Stimulated activated CD8-positive, alpha-beta memory T cell treated with anti-CD3 and anti-CD28 coated beads, Interleukin-2, amount 100 ng/mL, for 1 hour (primary cell): ENCODE measurements around the gene REEP1.
"Not testable (repeated sequence)": the region's sequence is repeated elsewhere in the genome, so short reads cannot be mapped to it uniquely, and the experiment has no call there.

Experiments
- DNase-seq, 2 donors: peaks; one replicate each; pipeline ENCODE4 v3.0.0-alpha.2; 2020; ENCODE audit warnings: low read depth in 2 of 2

REEP1 gene

DNA sequence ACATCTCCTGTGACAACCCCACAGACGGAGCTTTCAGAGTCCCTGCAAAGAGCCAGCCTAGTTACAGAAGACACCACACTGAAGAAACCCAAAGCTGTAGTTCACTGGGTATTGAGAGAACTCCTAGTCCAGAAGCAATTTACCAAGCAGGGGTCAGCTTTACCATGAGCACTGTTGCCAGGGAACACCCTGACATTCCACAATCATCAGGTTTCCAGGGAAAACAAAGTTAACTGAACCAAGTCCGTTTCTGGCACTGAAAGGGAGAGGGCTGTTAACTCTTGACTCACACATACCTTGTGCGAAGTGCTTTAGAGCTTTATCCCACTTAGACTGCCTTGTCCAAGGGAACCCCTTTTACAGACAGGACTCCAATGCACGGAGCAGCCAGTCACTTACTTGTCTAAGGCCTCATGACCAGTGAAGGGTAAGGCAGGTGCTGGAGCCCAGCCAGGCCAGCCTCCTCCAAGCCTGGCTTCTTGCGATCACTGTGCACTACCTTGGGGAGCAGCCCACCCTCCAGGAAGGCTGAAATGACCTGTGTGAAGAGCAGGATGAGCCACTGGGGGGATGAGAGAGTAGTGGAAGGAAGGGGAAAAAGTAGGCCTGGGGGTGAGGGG lies 53.9 kb downstream of the REEP1 start:
- no peak for DNase-seq

GRCh38 chr2:86281066-86281700 lies 56.2 kb downstream of the REEP1 start:
- no peak for DNase-seq

- DNase-seq: no peak
Measured at GRCh38 chr2:86280191-86280667, 57.2 kb downstream of the REEP1 start.

- no peak for DNase-seq
Measured at GRCh38 chr2:86275962-86276361, 61.5 kb downstream of the REEP1 start.

- no peak for DNase-seq
Measured at GRCh38 chr2:86275384-86275799, 62.0 kb downstream of the REEP1 start.

- DNase-seq: no peak
Measured at GRCh38 chr2:86274918-86275275, 62.5 kb downstream of the REEP1 start.

- no peak for DNase-seq
Measured at GRCh38 chr2:86274265-86274917, 63.0 kb downstream of the REEP1 start.

- DNase-seq: no peak
Measured at GRCh38 chr2:86272111-86272510, 65.3 kb downstream of the REEP1 start.

DNA sequence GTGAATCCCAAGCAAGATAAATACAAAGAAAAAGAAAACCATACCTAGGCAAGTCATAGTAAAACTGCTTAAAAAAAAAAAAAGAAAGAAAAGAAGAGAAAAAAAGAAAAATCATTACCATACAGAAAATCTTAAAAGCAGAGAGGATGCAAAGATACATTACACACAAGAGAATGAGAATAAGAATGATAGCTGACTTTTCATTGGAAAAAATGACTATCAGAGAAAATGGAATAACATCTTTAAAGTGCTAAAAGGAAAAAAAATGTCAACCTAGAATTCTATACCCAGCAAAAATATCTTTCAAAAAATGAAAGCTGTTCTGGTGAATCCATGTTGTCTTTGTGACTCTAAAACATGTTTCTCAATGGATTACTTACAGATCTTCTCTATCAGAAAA lies 66.2 kb downstream of the REEP1 start:
- no peak for DNase-seq

DNA sequence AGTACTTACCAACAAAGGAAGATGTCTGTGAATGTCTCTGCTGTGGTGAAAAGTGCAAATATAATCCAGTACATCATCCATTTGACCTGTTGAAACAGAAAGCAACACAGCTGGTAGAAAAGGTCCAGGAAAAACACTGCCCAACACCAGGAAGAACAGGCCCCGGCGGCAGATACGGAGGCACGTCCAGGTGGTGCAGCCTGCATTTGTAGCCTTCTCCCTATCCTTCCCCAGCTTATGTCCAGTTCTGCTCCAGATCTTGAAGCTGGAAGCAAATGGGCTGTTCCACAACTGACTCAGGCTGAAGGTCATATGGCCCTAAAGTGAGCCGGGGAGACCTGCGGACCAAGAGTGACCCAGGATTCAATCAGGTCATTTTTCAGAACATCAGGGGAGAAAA lies 73.5 kb downstream of the REEP1 start:
- DNase-seq: no peak

DNA sequence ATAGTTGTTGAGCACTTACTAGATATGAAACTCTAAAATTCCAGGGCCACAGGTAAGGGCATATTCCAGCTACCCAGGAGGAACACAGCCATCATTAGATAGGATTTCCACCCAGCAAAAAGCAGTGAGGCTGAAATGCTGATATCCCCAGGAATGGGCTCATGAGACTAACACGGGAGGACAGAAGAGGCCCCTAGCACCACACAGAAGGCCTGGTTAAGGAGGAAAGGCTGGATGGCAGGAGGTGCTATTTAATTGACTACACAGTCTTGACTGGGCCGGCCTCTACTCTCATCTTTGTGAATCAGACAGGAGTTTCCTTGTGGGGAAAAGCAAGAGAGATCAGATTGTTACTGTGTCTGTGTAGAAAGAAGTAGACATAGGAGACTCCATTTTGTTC lies 76.4 kb downstream of the REEP1 start:
- no peak for DNase-seq

DNA sequence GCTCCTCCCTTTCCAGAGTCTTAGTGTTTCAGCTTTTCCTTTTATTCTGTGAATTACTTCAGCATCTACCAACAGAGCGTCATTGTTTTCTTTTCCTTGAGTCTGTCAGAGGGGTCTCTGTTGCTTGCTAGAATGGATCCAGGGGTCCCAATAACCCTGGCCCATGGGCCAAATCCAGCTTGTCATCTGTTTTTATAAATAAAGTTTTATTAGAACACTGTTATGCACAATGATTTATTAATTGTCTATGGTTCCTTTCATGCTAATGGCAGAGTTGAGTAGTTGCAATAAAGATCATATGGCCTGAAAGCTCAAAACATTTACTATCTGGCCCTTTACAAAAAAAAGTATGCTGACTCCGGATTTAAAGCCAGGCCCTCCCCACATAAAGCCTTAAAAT lies 79.3 kb downstream of the REEP1 start:
- no peak for DNase-seq

DNA sequence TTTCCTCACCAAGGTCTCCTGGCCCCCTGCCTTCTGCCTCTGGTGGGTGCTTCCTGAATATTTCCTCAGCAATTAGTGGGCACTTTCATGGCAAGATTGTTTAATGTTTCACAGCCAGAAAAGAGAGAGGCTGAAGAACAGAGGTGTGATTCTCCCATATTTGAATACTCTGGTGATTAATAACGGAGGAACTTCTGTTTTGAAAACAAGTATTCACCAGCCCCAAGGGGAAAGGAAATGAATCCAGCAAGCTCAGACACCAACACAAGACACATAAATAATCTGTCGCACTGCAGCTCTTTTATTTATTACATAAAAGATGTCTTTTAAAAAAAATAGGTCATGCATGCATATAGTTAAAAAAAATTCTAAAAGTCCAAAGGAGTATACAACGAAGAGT lies 80.4 kb downstream of the REEP1 start:
- no peak for DNase-seq

DNA sequence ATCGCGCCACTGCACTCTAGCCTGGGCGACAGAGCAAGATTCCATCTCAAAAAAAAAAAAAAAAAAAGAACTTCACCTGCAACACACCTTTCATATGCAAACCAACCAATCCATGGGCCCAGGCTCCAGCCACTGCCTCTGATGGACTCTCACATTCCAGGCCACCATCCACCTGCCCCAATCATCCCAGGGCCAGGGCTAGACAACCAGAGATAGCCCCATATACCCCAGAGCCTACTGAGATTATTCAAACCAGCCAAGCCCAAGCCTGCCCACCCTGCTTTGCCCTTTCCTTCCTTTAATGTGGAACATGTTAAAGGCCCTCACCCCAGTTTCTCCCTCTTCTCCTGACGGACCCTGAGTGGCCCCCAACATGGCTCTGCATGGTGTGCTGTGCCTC lies 81.1 kb downstream of the REEP1 start:
- DNase-seq: no peak

DNA sequence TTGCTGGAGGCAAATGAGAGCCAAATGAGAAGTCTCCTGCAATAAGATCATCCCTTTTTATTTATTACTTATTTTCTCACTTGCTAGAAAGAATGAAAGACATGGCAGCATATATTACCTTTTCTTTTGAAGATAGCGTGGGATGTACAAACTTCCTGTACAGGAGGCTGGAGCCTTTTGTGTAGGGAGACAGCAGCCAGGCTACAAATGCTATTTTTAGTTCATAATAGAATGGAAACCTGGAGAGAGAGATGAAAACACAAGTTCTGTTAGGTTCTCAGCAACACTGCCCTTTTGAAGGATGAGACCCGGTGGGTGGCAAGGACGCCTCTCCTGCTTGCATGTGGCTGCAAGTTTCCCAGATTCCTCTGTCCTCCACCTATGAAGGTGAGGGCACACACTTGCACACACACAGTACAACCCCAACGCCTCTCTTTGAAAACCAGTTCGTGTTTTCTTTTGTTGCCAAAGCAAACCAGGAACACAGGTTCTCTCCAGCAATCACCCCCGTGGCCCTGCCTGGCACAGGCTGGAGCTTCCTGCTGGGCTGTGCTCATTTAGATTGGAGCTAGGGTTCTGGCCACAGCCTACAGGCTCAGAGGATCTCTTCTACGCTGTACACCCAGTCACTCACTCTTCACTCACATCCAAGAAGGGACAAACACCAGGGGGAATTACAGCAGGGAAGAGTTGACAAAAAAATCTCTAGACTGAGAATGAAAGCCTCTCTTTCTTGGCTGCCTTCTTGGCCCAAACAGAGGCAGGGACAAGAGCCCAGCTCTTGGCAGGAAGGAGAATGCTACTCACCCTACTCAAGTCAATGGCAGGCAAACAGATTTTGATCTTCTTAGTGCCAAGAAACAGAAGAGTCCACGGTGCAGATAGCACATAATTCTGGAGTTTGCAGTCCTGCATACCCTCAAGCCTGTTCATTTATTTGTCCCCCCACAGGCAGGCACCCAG lies 82.6 kb downstream of the REEP1 start:
- DNase-seq: no peak

DNA sequence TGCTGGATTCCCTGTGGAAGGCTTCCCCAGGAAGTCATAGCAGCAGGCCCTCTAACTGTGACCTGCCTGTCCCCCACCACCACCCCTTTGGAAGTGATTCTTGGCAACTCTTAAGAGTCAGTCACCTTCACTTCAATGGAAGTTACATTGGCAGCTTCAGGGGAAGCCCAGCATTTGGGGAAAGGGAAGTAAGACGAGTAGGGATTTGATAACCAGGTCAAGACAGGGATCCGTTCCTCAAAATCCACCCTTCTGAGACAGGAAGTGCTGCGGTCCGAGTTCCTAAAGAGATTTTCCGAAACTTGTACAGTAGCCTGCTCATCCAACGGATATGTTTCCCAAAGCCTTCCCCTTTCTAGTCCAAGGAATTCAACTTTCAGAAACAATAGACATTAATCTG lies 84.0 kb downstream of the REEP1 start:
- no peak for DNase-seq

DNA sequence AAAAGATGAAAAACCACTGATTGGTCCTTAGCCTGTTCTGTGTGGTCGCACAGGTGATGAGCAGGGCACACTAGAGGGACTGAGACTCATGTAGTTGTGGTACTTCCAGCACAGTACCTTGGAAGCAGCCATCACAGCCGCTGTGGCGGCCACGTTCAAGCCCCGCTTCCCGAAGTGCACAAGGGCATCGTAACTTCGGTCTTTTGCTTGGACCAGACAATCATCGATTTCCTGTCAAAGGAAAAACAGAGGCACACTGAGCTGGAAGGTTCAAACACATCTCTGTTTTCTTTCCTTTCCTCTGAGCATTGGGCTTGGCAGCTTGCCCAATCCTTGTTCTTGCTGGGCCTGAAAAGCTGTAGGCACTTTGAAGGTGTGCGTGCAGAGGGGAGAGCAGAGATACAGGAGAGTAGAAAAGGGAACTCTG lies 85.6 kb downstream of the REEP1 start:
- DNase-seq: no peak

DNA sequence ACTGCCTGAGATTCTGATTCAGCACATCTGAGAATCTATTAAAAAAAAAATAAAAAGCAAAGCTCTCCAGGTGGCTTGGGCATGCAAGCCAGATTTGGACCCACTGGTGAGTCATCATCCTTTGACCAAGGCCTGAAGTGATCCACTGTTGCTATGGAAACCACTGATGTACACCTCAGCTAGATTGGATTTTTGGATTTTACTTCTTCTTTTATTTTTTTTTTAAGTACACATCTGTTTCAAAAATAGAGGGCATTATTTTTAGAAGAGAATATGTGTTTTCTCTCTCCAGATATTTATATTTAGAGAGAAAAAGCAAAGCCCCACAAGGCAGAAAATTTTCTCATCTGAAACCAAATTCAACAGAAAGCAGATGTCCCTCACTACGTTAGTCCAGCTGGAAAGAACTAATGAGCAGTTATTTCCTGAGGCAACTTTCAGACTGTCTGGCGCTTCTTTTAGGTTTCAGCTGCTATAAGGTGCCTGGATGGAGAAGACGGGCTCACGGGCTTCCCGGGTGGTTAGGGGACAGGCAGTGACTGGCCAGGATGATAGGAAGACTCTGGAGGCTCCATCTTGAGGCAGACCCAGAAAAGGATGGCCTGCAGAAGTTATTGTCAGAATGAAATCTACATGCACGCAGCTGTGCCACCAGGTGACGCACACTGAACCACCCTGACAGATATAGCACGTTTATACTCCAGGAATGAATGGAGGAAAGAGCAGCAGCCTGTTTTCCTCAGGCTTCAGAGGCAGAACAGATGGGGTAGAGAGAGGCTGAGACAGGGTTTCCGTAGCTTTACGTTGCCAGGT lies 87.6 kb downstream of the REEP1 start:
- DNase-seq: no peak

GRCh38 chr2:86249176-86249575 lies 88.2 kb downstream of the REEP1 start:
- DNase-seq: no peak

- DNase-seq: not testable (repeated sequence)
Measured at GRCh38 chr2:86245222-86245621, 92.2 kb downstream of the REEP1 start.

DNA sequence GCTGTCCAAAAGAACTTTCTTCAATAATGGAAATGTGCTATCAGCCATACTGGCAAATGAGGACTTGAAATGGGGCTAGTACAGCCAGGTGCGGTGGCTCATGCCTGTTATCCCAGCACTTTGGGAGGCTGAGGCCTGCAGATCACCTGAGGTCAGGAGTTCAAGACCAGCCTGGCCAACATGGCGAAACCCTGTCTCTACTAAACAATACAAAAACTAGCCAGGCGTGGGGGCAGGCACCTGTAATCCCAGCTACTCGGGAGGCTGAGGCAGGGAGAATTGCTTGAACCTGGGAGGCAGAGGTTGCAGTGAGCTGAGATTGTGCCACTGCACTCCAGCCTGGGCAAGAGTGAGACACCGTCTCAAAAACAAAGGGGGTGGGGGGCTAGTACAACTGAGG lies 92.6 kb downstream of the REEP1 start:
- DNase-seq: not testable (repeated sequence)
